GM12874 (cell line): ENCODE results near the gene POGZ.

Experiments
- CTCF ChIP-seq: IDR thresholded peaks from 2 replicates; pipeline ENCODE4 v1.5.1; 2011; ENCODE audit warnings: low read depth, mild to moderate bottlenecking, control low read depth, low read length, moderate library complexity; ENCODE audit not compliant: insufficient read depth

The POGZ gene

GRCh38 chr1:151486557-151486956 lies 27.3 kb upstream of the POGZ start:
- no peak for TF ChIP-seq CTCF

GRCh38 chr1:151485685-151486255 lies 26.5 kb upstream of the POGZ start:
- no peak for TF ChIP-seq CTCF

GRCh38 chr1:151482017-151482416 lies 22.7 kb upstream of the POGZ start:
- TF ChIP-seq CTCF: no peak

GRCh38 chr1:151479462-151479861 lies 20.2 kb upstream of the POGZ start:
- TF ChIP-seq CTCF: no peak

GRCh38 chr1:151478923-151479322 lies 19.6 kb upstream of the POGZ start:
- no peak for TF ChIP-seq CTCF

- TF ChIP-seq CTCF: no peak
Measured at GRCh38 chr1:151478140-151478812, 19.0 kb upstream of the POGZ start.

- no peak for TF ChIP-seq CTCF
Measured at GRCh38 chr1:151477066-151477465, 17.8 kb upstream of the POGZ start.
